Nephron progenitor cell (in vitro differentiated cells): ENCODE data around the gene CARMIL1.

Experiments used
- DNase-seq: peaks from one replicate; pipeline ENCODE4 v3.0.0; 2021
- H3K27ac Mint-ChIP-seq: 2 replicates; pipeline ENCODE4 v1.8.0; 2021; ENCODE audit warnings: mild to moderate bottlenecking, moderate library complexity, mixed read lengths
- H3K27me3 Mint-ChIP-seq: 2 replicates; pipeline ENCODE4 v1.8.0; 2021; ENCODE audit warnings: mild to moderate bottlenecking, low read depth, mixed read lengths; ENCODE audit not compliant: poor library complexity
- H3K36me3 Mint-ChIP-seq: 2 replicates; pipeline ENCODE4 v1.8.0; 2021; ENCODE audit warnings: low read depth, mixed read lengths
- H3K4me1 Mint-ChIP-seq: 2 replicates; pipeline ENCODE4 v1.8.0; 2021; ENCODE audit warnings: mixed read lengths
- H3K4me3 Mint-ChIP-seq: 2 replicates; pipeline ENCODE4 v1.8.0; 2021; ENCODE audit warnings: mild to moderate bottlenecking, moderate library complexity, mixed read lengths
- H3K9me3 Mint-ChIP-seq: 2 replicates; pipeline ENCODE4 v1.8.0; 2021; ENCODE audit warnings: mild to moderate bottlenecking, moderate library complexity, mixed read lengths
- CTCF ChIP-seq: fragments of 200-600 bp; sonication (generic); IDR thresholded peaks from 2 replicates; pipeline ENCODE4 v1.5.0; 2021; ENCODE audit warnings: antibody characterized with exemption

The CARMIL1 gene

GRCh38 chr6:25456249-25457040 lies 177.3 kb downstream of the CARMIL1 start:
- no peak for TF ChIP-seq CTCF
- no peaks in the 10 kb centered on the region for H3K36me3 Mint-ChIP-seq
- peaks cover 4% of the 10 kb centered on the region for H3K4me1 Mint-ChIP-seq
- H3K27me3 Mint-ChIP-seq: no peaks in the 10 kb centered on the region
- H3K27ac Mint-ChIP-seq: no peak overlapping the region
- no peak for DNase-seq
- H3K9me3 Mint-ChIP-seq: no peaks in the 10 kb centered on the region
- no peak overlapping the region for H3K4me3 Mint-ChIP-seq

DNA sequence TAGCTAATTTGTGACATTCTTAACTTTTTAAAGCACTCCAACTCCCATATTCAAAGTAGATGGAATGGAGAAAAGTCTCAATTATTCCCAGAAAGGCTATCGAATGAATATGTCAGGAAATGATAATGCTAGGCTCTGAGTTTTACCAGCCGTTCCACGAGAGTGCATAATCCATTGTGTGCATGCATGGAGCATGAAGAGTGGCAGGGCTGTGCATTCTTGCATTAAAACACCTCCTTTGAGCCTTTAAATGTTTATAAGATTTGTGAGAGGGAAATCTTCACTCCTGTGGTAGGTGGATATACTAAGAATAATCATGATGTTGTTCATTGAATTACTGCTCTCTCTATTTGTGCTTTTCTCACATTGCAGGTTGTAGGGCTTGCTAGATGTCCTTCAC lies 178.3 kb downstream of the CARMIL1 start:
- no peaks in the 10 kb centered on the region for H3K36me3 Mint-ChIP-seq
- H3K4me1 Mint-ChIP-seq: peaks cover 10% of the 10 kb centered on the region
- H3K9me3 Mint-ChIP-seq: no peaks in the 10 kb centered on the region
- H3K27ac Mint-ChIP-seq: peak overlapping the region; percentile 13
- no peaks in the 10 kb centered on the region for H3K27me3 Mint-ChIP-seq
- H3K4me3 Mint-ChIP-seq: no peak overlapping the region
- no peak for DNase-seq
- no peak for TF ChIP-seq CTCF

DNA sequence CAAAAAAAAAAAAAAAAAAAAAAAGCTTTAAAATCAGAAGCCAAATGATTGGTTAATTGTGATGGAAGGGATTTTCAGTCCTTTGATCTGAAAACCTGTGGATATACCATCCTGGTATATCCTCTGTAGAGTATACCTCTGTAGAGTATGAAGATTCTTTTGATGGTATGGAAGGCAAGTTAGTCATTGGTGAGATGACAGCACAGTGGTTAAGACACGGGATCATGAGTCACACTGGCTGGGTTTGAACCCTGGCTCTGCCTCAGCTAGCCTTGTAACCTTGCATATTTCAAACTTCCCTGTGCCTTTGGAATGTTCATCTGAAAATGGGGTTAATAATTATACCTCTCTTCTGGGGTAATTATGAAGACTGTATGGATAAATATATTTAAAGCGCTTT lies 179.3 kb downstream of the CARMIL1 start:
- no peak for DNase-seq
- Mint-ChIP-seq H3K4me3 (no peak overlapping the region), H3K36me3 (no peaks in the 10 kb centered on the region), H3K9me3 (no peaks in the 10 kb centered on the region), H3K27me3 (no peaks in the 10 kb centered on the region), H3K4me1 (peaks cover 13% of the 10 kb centered on the region), H3K27ac (no peak overlapping the region)
- no peak for TF ChIP-seq CTCF

GRCh38 chr6:25462235-25462897 lies 183.2 kb downstream of the CARMIL1 start:
- no peak for TF ChIP-seq CTCF
- DNase-seq: no peak
- Mint-ChIP-seq H3K36me3 (no peaks in the 10 kb centered on the region), H3K27ac (no peak overlapping the region), H3K4me1 (peaks cover 13% of the 10 kb centered on the region), H3K27me3 (peaks cover 4% of the 10 kb centered on the region), H3K9me3 (no peaks in the 10 kb centered on the region), H3K4me3 (no peak overlapping the region)

GRCh38 chr6:25463441-25463840 lies 184.3 kb downstream of the CARMIL1 start:
- H3K27me3 Mint-ChIP-seq: peaks cover 4% of the 10 kb centered on the region
- peaks cover 9% of the 10 kb centered on the region for H3K4me1 Mint-ChIP-seq
- TF ChIP-seq CTCF: no peak
- no peak overlapping the region for H3K27ac Mint-ChIP-seq
- H3K9me3 Mint-ChIP-seq: no peaks in the 10 kb centered on the region
- DNase-seq: no peak
- H3K36me3 Mint-ChIP-seq: no peaks in the 10 kb centered on the region
- H3K4me3 Mint-ChIP-seq: no peak overlapping the region
